ENCODE measurements around the gene AKR1B1. TPM values are rescaled to one million over a fixed set of nuclear protein-coding genes. Genes with fewer than 3 reads are reported as not detected.

Gene AKR1B1
- total RNA-seq, 1 donor from 2014 or later: 99.6 TPM

- TF ChIP-seq, protein P1, sequence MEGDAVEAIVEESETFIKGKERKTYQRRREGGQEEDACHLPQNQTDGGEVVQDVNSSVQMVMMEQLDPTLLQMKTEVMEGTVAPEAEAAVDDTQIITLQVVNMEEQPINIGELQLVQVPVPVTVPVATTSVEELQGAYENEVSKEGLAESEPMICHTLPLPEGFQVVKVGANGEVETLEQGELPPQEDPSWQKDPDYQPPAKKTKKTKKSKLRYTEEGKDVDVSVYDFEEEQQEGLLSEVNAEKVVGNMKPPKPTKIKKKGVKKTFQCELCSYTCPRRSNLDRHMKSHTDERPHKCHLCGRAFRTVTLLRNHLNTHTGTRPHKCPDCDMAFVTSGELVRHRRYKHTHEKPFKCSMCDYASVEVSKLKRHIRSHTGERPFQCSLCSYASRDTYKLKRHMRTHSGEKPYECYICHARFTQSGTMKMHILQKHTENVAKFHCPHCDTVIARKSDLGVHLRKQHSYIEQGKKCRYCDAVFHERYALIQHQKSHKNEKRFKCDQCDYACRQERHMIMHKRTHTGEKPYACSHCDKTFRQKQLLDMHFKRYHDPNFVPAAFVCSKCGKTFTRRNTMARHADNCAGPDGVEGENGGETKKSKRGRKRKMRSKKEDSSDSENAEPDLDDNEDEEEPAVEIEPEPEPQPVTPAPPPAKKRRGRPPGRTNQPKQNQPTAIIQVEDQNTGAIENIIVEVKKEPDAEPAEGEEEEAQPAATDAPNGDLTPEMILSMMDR (IDR thresholded peaks at IDR 0.05; ENCODE audit: partially characterized antibody, unreplicated experiment): no peak
- Mint-ChIP-seq H3K27ac (ENCODE audit: unreplicated experiment) (no peak overlapping the region), H3K4me1 (ENCODE audit: low read depth, unreplicated experiment) (peaks cover 6% of the 10 kb centered on the region), H3K27me3 (ENCODE audit: unreplicated experiment) (peaks cover 2% of the 10 kb centered on the region), H3K9me3 (ENCODE audit: unreplicated experiment) (no peaks in the 10 kb centered on the region), H3K36me3 (ENCODE audit: unreplicated experiment) (no peaks in the 10 kb centered on the region), H3K4me3 (ENCODE audit: unreplicated experiment) (no peak overlapping the region)
- no peak for DNase-seq
These were observed 13.8 kb upstream of the AKR1B1 start for GRCh38 chr7:134472572-134473244.

GRCh38 chr7:134470864-134471263 lies 12.0 kb upstream of the AKR1B1 start:
- Mint-ChIP-seq H3K9me3 (ENCODE audit: unreplicated experiment) (no peaks in the 10 kb centered on the region), H3K4me3 (ENCODE audit: unreplicated experiment) (no peak overlapping the region), H3K27ac (ENCODE audit: unreplicated experiment) (no peak overlapping the region), H3K36me3 (ENCODE audit: unreplicated experiment) (peaks cover 8% of the 10 kb centered on the region), H3K4me1 (ENCODE audit: low read depth, unreplicated experiment) (peaks cover 6% of the 10 kb centered on the region), H3K27me3 (ENCODE audit: unreplicated experiment) (peaks cover 2% of the 10 kb centered on the region)
- TF ChIP-seq, protein P1 (IDR thresholded peaks at IDR 0.05; ENCODE audit: partially characterized antibody, unreplicated experiment): no peak
- DNase-seq: no peak

DNA sequence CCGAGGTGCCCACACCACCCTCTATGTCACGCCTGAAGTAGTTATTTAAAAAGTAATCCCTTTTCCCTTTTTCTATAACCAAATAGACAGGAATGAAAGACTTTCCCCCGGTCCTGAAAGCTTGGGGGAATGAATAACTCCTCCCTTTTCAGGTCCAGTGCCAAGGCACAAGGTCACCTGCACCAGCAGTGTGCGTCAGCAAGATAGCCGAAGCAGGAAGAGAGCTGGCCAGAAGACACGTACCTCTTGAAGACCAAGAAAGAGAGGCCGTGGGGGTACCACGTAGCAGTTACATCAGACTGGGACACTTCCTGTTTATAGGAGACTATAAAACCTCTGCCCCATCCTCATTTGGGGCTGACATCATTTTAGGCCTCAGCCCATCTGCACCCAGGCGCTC lies 10.7 kb upstream of the AKR1B1 start:
- peaks cover under 1% of the 10 kb centered on the region for H3K9me3 Mint-ChIP-seq (ENCODE audit: unreplicated experiment)
- H3K4me3 Mint-ChIP-seq (ENCODE audit: unreplicated experiment): no peak overlapping the region
- H3K4me1 Mint-ChIP-seq (ENCODE audit: low read depth, unreplicated experiment): peaks cover 6% of the 10 kb centered on the region
- peaks cover 2% of the 10 kb centered on the region for H3K27me3 Mint-ChIP-seq (ENCODE audit: unreplicated experiment)
- H3K36me3 Mint-ChIP-seq (ENCODE audit: unreplicated experiment): peaks cover 10% of the 10 kb centered on the region
- H3K27ac Mint-ChIP-seq (ENCODE audit: unreplicated experiment): no peak overlapping the region
- TF ChIP-seq, protein P1 (IDR thresholded peaks at IDR 0.05; ENCODE audit: partially characterized antibody, unreplicated experiment): no peak
- DNase-seq: no peak

GRCh38 chr7:134468475-134468874 lies 9.6 kb upstream of the AKR1B1 start:
- Mint-ChIP-seq H3K27ac (ENCODE audit: unreplicated experiment) (no peak overlapping the region), H3K9me3 (ENCODE audit: unreplicated experiment) (peaks cover 2% of the 10 kb centered on the region), H3K36me3 (ENCODE audit: unreplicated experiment) (peaks cover 18% of the 10 kb centered on the region), H3K4me1 (ENCODE audit: low read depth, unreplicated experiment) (no peaks in the 10 kb centered on the region), H3K27me3 (ENCODE audit: unreplicated experiment) (no peaks in the 10 kb centered on the region), H3K4me3 (ENCODE audit: unreplicated experiment) (no peak overlapping the region)
- no peak for DNase-seq
- TF ChIP-seq, protein P1 (IDR thresholded peaks at IDR 0.05; ENCODE audit: partially characterized antibody, unreplicated experiment): no peak

DNA sequence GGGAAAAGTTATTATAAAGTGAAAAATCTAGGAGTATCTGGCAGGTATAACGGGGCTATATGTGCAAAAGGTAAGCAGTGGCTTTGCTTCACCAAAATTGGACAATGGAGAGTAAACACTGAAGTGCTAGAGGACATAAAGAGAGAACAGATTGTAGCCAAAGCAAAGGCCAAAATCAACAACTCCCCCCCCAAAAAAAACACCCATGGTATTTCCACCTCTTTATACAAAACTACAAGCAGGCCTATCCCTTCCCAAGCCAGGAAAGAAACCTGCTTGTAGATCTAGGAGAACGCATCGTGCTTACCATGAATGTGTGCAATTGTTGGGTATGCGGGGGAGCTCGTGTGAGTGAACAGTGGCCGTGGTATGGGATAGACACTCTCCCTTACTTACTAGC lies 9.2 kb upstream of the AKR1B1 start:
- peaks cover 18% of the 10 kb centered on the region for H3K36me3 Mint-ChIP-seq (ENCODE audit: unreplicated experiment)
- TF ChIP-seq, protein P1 (IDR thresholded peaks at IDR 0.05; ENCODE audit: partially characterized antibody, unreplicated experiment): no peak
- peaks cover 2% of the 10 kb centered on the region for H3K9me3 Mint-ChIP-seq (ENCODE audit: unreplicated experiment)
- no peak overlapping the region for H3K4me3 Mint-ChIP-seq (ENCODE audit: unreplicated experiment)
- H3K4me1 Mint-ChIP-seq (ENCODE audit: low read depth, unreplicated experiment): no peaks in the 10 kb centered on the region
- no peak overlapping the region for H3K27ac Mint-ChIP-seq (ENCODE audit: unreplicated experiment)
- H3K27me3 Mint-ChIP-seq (ENCODE audit: unreplicated experiment): no peaks in the 10 kb centered on the region
- no peak for DNase-seq
